ENCODE results near the gene NMB.
"Not testable (repeated sequence)": the region's sequence is repeated elsewhere in the genome, so short reads cannot be mapped to it uniquely, and the experiment has no call there.

The NMB gene

GRCh38 chr15:84658080-84658787 lies at the start of gene NMB:
Gene NMB (minus strand): TSS chr15:84658199. CDS start chr15:84658152, 47 bp downstream.
- DNase-seq (ENCODE audit: low read depth), result peak; percentile 58

- no peak for DNase-seq (ENCODE audit: low read depth)
Observed at GRCh38 chr15:84703808-84704207, 45.8 kb upstream of the NMB start.

GRCh38 chr15:84702961-84703482 lies 45.0 kb upstream of the NMB start:
- no peak for DNase-seq (ENCODE audit: low read depth)

- DNase-seq (ENCODE audit: low read depth), result no peak
Observed at GRCh38 chr15:84699538-84700191, 41.7 kb upstream of the NMB start.

GRCh38 chr15:84697236-84697990 lies 39.4 kb upstream of the NMB start:
- DNase-seq (ENCODE audit: low read depth), result no peak

GRCh38 chr15:84696757-84697156 lies 38.8 kb upstream of the NMB start:
- no peak for DNase-seq (ENCODE audit: low read depth)

GRCh38 chr15:84690342-84690741 lies 32.3 kb upstream of the NMB start:
- no peak for DNase-seq (ENCODE audit: low read depth)

- DNase-seq (ENCODE audit: low read depth), result no peak
Observed at GRCh38 chr15:84689858-84690257, 31.9 kb upstream of the NMB start.

GRCh38 chr15:84686446-84686845 lies 28.4 kb upstream of the NMB start:
- not testable (repeated sequence) for DNase-seq (ENCODE audit: low read depth)

GRCh38 chr15:84685304-84685703 lies 27.3 kb upstream of the NMB start:
- DNase-seq (ENCODE audit: low read depth), result no peak

GRCh38 chr15:84684092-84684491 lies 26.1 kb upstream of the NMB start:
- no peak for DNase-seq (ENCODE audit: low read depth)

GRCh38 chr15:84681831-84682230 lies 23.8 kb upstream of the NMB start:
- DNase-seq (ENCODE audit: low read depth), result no peak

- no peak for DNase-seq (ENCODE audit: low read depth)
Observed at GRCh38 chr15:84671211-84671610, 13.2 kb upstream of the NMB start.

GRCh38 chr15:84669726-84670125 lies 11.7 kb upstream of the NMB start:
- DNase-seq (ENCODE audit: low read depth), result no peak

GRCh38 chr15:84668221-84668982 lies 10.4 kb upstream of the NMB start:
- DNase-seq (ENCODE audit: low read depth), result no peak

- no peak for DNase-seq (ENCODE audit: low read depth)
Observed at GRCh38 chr15:84666373-84666772, 8.4 kb upstream of the NMB start.

GRCh38 chr15:84661001-84661400 lies 3.0 kb upstream of the NMB start:
- DNase-seq (ENCODE audit: low read depth), result no peak

GRCh38 chr15:84659904-84660781 lies 2.1 kb upstream of the NMB start:
- DNase-seq (ENCODE audit: low read depth), result no peak

- DNase-seq (ENCODE audit: low read depth), result no peak
Observed at GRCh38 chr15:84658788-84659411, 901 bp upstream of the NMB start.

GRCh38 chr15:84657748-84658079 lies 285 bp downstream of the NMB start:
- no peak for DNase-seq (ENCODE audit: low read depth)

- DNase-seq (ENCODE audit: low read depth), result no peak
Observed at GRCh38 chr15:84656972-84657371, 1.0 kb downstream of the NMB start.
